ENCODE data around the gene TLR10.

DNA sequence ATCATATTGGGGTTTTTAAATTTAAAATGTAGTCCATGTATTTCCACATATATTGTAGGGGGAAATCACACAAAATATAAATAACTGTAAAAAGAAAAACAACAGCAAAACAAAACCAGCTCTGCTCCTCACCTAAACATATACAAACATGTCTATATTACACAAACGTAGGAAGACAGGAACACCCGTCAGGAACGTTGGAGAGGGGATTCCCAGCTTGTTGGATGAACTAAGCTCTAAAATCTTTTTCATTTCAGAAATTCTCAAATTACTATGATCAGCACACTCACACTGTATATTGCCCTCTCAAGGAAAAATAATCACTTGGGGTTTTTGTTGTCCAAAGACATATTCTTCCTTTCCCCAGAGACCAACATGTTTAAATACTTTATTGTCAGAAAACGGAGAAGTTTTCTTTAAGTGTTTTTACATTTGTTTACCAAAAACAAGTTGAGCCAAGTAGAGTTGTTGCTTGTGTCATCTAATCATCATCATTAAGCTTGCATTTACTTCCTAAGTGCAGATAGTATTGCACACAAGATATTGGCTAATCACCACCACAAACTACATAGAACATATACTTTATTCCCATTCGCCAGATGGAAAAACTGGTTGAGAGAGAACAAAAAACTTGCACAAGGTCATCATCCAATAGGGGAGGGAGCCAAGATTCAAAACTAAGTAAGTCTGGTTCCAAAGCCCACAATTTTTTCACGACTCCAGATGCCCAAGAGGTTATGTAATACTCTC lies 2.4 kb upstream of the TLR10 start:
- no peak for TF ChIP-seq LEF1 (IDR thresholded peaks at IDR 0.05; ENCODE audit: borderline replicate concordance)
- no peak for TF ChIP-seq TARDBP (IDR thresholded peaks at IDR 0.05)
- no peak for TF ChIP-seq FOXM1 (IDR thresholded peaks at IDR 0.05; ENCODE audit: borderline replicate concordance)
- no peak for TF ChIP-seq FOXA1 (IDR thresholded peaks at IDR 0.05)
- no peak for TF ChIP-seq NFRKB (IDR thresholded peaks at IDR 0.05)
- no peak for TF ChIP-seq ZNF384 (IDR thresholded peaks at IDR 0.05)
- no peak for TF ChIP-seq CTBP1 (IDR thresholded peaks at IDR 0.05; ENCODE audit: borderline replicate concordance)
- TF ChIP-seq SP1 (IDR thresholded peaks at IDR 0.05) = no peak
- TF ChIP-seq, protein P1, sequence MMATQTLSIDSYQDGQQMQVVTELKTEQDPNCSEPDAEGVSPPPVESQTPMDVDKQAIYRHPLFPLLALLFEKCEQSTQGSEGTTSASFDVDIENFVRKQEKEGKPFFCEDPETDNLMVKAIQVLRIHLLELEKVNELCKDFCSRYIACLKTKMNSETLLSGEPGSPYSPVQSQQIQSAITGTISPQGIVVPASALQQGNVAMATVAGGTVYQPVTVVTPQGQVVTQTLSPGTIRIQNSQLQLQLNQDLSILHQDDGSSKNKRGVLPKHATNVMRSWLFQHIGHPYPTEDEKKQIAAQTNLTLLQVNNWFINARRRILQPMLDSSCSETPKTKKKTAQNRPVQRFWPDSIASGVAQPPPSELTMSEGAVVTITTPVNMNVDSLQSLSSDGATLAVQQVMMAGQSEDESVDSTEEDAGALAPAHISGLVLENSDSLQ (IDR thresholded peaks at IDR 0.05) = no peak
- TF ChIP-seq ELF4 (IDR thresholded peaks at IDR 0.05) = no peak
- TF ChIP-seq BHLHE40 (IDR thresholded peaks at IDR 0.05; ENCODE audit: borderline replicate concordance) = no peak

Measured in HEK293T (cell line).